DMS79 treated with DMSO at 0.1 percent for 48 hours (cell line): ENCODE measurements around the gene BCL2.
A peak's percentile ranks its signal among the peaks of the same experiment; 100 is the strongest.

Source experiments
- DNase-seq: peaks from one replicate; lab custom pipeline; 2025; lab: John Stamatoyannopoulos, UW

BCL2 gene

GRCh38 chr18:63309422-63309821 is 10.1 kb downstream of the BCL2 start:
- no peak for DNase-seq

- peak; percentile 14 for DNase-seq
Observed at GRCh38 chr18:63307551-63308200, 11.9 kb downstream of the BCL2 start.

DNA sequence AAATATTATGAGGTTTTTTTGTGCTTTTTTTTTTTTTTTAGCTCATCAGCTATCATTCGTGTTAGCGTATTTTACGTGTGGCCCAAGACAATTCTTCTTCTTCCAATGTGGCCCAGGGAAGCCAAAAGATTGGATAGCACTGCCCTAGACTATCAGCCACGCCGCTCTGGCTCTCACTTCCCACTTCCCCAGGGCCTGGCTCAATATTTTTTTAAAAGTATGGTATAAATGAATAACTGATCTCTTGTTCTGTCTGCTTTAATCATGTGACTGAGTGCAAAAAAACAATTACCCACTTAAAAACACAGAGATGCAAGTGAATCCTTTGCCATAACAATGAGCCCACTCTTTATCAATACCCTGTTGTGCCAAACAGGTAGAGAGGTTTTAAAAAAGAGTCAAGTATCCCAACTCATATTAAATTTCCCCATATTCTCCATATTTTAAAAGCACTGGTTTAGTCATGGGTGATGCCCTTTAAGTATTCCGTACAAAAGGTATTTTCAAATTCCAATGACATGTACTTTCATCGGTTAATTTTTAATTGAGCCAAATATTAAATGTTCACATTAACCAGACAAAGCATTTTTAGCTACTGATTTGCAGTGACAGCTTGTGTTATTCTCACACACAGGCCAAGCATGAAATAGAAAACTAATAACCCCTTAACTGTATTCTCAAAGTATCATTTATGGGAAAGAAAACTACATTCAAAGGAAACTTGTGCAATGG is 12.6 kb downstream of the BCL2 start:
- no peak for DNase-seq

DNA sequence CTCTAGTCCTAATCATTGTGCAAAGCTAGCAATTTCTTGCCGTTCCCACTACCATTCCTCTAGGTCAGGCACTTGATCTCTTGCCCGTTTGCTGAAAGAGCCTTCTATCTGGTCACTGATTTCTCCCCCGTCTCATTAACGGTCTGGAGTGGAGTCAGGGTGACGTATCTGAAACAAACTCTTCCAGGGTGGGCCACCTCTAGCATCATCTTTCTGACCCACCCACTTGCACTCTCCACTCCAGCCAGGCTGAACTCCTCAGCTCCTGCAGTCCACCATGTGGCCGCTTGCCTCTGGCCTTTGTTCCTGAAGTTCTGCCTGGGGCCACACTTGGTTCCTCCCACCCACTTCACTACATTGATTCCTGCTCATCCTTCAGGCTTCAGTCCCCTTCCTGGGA is 13.3 kb downstream of the BCL2 start:
- no peak for DNase-seq

- no peak for DNase-seq
Observed at GRCh38 chr18:63303547-63303946, 16.0 kb downstream of the BCL2 start.

DNA sequence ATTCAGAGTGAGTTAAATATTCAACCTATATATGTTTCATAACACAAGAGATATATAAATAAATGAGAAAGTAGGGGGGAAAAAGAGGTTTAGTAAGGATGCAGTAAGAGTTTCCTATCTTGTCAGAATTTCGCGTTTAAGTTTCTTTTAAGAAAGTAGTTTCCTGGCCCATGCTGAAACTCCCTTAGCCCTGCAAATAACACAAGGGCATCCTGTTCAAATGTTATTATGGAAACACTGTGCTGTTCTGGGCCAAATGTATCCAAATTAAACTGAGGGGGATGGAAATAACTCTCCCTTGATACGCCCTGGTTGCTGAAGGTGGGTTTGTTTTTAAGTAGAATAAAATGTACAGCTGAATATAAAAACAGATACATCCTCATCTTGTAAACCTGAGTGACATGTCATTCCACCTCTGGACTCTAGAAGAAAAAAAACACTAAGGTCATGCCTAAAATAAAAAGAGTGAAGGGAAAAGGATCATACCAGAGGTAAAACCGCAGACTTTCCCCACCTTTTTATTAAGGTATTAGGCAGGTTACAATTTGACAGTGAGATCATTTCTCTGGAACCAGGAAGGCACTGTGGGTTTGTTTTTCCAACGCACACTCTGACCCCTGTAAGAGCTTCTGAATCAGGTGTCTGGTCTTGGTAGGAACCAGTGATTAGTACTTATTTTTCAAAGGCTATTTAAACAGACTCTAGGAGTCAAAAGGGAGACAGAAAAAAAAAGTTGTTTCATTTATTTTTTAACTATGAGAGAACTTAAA is 16.7 kb downstream of the BCL2 start:
- DNase-seq, result no peak

- DNase-seq, result no peak
Observed at GRCh38 chr18:63302220-63302619, 17.3 kb downstream of the BCL2 start.

GRCh38 chr18:63301434-63301833 is 18.1 kb downstream of the BCL2 start:
- no peak for DNase-seq

GRCh38 chr18:63299837-63300745 is 19.5 kb downstream of the BCL2 start:
- no peak for DNase-seq

DNA sequence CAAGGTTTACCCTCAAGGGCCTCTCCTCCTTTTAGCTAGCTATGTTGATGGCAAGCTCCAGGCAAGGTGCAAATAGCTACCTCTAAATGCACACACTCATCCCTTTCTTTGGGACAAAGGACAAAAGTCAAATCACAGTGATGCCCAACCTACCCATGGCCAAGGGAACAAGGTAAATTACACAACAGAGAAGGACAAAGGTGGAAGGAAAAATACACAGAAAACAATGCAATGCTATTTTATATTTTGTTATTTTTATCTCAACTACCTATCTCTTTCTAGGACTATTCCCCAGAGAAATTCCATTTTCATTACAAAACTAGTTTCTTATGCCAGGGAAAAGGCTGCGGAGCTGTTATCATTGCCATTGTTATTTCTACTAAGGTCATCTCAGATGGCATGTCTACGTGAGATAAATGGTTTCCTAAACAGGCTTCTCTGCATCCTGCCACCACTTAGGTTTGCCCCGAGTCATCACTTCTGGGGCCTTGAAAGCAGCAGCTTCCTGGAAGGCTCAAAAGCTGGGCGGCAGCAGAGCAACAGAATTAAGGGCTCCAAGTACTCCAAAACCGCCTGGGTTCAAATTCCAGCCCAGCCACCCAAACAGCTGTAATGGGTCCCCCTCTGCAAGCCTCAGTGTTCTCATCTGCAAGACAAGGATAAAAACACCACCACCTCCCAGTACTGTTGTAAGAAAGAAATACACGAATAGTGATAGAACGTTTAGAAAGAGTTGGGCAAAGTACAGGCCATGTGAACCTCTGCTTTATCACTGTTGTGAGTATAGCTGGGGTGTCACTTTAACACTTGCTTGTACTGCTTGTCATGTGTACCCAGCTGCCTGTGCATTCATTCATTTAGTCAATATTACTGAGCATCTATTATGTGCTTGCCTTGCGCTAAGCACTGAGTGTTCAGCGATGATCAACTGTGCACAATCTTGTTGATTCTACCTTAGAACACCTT is 20.9 kb downstream of the BCL2 start:
- no peak for DNase-seq

- DNase-seq, result no peak
Observed at GRCh38 chr18:63297687-63298399, 21.7 kb downstream of the BCL2 start.

- DNase-seq, result no peak
Observed at GRCh38 chr18:63293935-63294334, 25.6 kb downstream of the BCL2 start.

- DNase-seq, result no peak
Observed at GRCh38 chr18:63292831-63293683, 26.5 kb downstream of the BCL2 start.

- DNase-seq, result no peak
Observed at GRCh38 chr18:63291278-63291677, 28.3 kb downstream of the BCL2 start.

DNA sequence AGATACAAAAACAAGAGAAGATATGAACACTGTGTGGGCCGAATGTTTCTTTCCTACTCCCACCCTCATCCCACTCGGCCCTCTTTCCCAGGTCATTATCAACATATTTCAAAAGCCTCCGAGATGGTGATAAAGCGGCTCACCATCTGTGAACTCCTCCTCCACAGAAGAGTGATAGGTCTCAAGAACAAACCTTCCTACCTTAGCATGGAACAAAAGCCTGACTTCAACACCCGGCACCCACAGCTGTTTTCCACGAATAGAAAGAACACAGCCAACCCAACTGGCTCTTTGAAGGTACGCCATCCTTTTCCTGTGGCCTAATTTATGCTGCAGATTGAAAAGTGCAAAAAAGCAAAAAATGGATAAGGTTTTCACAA is 28.8 kb downstream of the BCL2 start:
- DNase-seq, result no peak

DNA sequence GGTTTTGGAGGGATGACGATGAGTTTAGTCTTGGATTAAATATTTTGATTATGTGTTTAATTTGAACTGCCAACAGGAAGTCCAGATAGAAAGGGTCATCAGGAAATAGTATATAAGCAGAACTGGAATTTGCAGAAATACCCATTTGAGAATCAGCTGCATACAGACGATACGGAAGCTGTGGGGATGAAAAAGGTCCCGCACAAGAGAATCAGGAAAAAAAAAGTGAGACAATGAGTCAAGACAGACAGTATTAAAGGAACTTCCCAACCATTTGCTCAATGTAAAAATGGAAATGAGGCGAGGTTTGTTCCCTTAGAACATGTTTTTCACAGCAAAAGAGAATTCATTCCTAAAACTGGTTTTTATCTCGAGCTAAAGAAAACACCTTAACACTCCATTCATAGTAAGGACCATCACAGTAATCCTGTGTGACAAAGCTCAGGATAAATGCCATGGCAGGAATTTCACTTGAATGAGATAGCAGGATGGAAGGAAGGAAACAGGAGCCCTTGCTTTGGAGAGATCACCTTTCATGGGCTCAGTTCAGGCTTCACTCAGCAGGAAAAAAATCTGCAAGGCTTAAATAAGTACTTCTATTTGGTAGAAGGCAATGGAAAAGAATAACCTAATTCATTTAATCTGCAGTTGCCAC is 29.3 kb downstream of the BCL2 start:
- no peak for DNase-seq

DNA sequence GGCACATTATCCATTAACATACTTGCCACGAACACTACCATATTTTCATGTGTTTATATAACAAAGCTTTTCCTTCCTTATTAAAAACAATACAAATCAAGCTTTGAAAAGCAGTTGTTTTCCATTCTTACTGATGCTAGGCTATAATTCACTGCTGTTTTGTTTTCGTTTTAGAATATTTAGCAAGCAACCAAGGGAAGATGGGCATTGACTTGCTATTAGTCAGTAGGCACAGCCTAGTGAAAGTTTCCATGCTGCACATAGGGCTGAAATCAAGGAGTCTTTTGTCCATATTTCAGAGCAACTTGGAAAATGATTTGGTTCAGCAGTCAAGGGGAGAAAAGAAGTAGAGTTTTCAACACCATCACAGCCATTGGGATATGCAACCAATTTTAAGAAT is 31.3 kb downstream of the BCL2 start:
- no peak for DNase-seq

- DNase-seq, result no peak
Observed at GRCh38 chr18:63287691-63288220, 31.8 kb downstream of the BCL2 start.
